DOHH2 (cell line): ENCODE results near the gene FOXN3.

Experiments used
- H3F3A ChIP-seq: fragments of 200-600 bp; sonication (generic), shearing (Covaris generic); 2 replicates; pipeline ENCODE4 v1.6.0; 2016; ENCODE audit warnings: antibody characterized with exemption, mild to moderate bottlenecking; ENCODE audit not compliant: control insufficient read depth, insufficient read depth
- H3K27ac ChIP-seq: fragments of 200-600 bp; sonication (generic); 2 replicates; pipeline ENCODE4 v1.5.1; 2014; ENCODE audit warnings: low read depth, mild to moderate bottlenecking, low read length, moderate library complexity
- H3K27me3 ChIP-seq: fragments of 200-600 bp; sonication (generic); 2 replicates; pipeline ENCODE4 v1.6.1; 2014; ENCODE audit warnings: mild to moderate bottlenecking, low read length, mixed read lengths; ENCODE audit not compliant: control insufficient read depth
- H3K36me3 ChIP-seq: fragments of 200-600 bp; sonication (generic); 2 replicates; pipeline ENCODE4 v1.6.1; 2014; ENCODE audit warnings: mild to moderate bottlenecking, low read length, moderate library complexity, mixed read lengths; ENCODE audit not compliant: control insufficient read depth
- H3K4me1 ChIP-seq: fragments of 200-600 bp; sonication (generic); 2 replicates; pipeline ENCODE4 v1.6.1; 2014; ENCODE audit warnings: mild to moderate bottlenecking, low read length, mixed read lengths; ENCODE audit not compliant: control insufficient read depth
- H3K4me2 ChIP-seq: fragments of 200-600 bp; sonication (generic); 2 replicates; pipeline ENCODE4 v1.6.0; 2014; ENCODE audit warnings: mild to moderate bottlenecking, low read length, moderate library complexity
- H3K4me3 ChIP-seq: fragments of 200-600 bp; sonication (generic); 2 replicates; pipeline ENCODE4 v1.5.1; 2014; ENCODE audit warnings: mild to moderate bottlenecking, low read length, mixed read lengths
- H3K79me2 ChIP-seq: fragments of 200-600 bp; sonication (generic); 2 replicates; pipeline ENCODE4 v1.6.1; 2014; ENCODE audit warnings: mild to moderate bottlenecking, low read length, mixed read lengths; ENCODE audit not compliant: control insufficient read depth
- H3K9me2 ChIP-seq: fragments of 200-600 bp; sonication (generic); replicated peaks from 2 replicates; pipeline ENCODE4 v1.6.1; 2014; ENCODE audit warnings: mild to moderate bottlenecking, low read length, mixed read lengths; ENCODE audit not compliant: control insufficient read depth
- H3K9me3 ChIP-seq: fragments of 200-600 bp; sonication (generic); 2 replicates; pipeline ENCODE4 v1.6.1; 2014; ENCODE audit warnings: antibody characterized with exemption, low read length, mixed read lengths; ENCODE audit not compliant: control insufficient read depth, insufficient read depth
- H4K20me1 ChIP-seq: fragments of 200-600 bp; sonication (generic); 2 replicates; pipeline ENCODE4 v1.6.0; 2014; ENCODE audit warnings: low read depth, mild to moderate bottlenecking, antibody characterized with exemption, low read length, moderate library complexity; ENCODE audit not compliant: control insufficient read depth, insufficient read depth
- EZH2phosphoT487 ChIP-seq: fragments of 200-600 bp; sonication (generic); IDR thresholded peaks from 2 replicates; pipeline ENCODE4 v1.6.1; 2017; ENCODE audit warnings: borderline replicate concordance, mild to moderate bottlenecking, antibody characterized with exemption, low read length, moderate library complexity, mixed read lengths
- TF ChIP-seq, protein P1 (sequence below): fragments of 200-600 bp; sonication (generic); IDR thresholded peaks from one replicate; pipeline ENCODE4 v1.5.1; 2014; ENCODE audit warnings: antibody characterized with exemption, mild to moderate bottlenecking, low read depth, low read length; ENCODE audit not compliant: poor library complexity, severe bottlenecking

The FOXN3 gene

DNA sequence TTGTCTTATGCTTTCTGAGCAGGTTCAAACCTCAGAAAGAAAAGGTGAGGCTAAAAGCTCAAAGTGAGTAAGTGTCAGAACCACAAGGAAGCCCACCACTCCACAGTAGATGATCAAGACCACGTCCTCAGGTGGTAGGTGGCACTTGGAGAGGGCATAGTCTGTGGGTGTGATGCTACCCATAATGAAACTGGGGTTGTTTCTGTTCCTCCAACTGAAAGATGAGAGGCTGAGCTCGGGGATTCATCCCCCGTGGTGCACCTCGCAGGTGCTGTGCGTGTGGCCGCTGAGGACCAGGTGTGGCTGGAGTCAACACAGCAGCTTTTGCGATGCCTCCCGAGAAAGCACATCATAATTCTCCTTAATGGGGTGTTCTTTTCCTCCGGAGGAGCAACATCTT lies 306.9 kb downstream of the FOXN3 start:
- Histone ChIP-seq H3K4me2 (no peak overlapping the region), H3K27me3 (no peaks in the 10 kb centered on the region), H3K9me2 (no peaks in the 10 kb centered on the region), H3F3A (no peaks in the 10 kb centered on the region), H3K36me3 (no peaks in the 10 kb centered on the region), H3K27ac (no peak overlapping the region), H3K4me3 (no peak overlapping the region), H3K4me1 (no peaks in the 10 kb centered on the region), H4K20me1 (no peaks in the 10 kb centered on the region), H3K9me3 (no peaks in the 10 kb centered on the region), H3K79me2 (no peaks in the 10 kb centered on the region)
- TF ChIP-seq, protein P1, sequence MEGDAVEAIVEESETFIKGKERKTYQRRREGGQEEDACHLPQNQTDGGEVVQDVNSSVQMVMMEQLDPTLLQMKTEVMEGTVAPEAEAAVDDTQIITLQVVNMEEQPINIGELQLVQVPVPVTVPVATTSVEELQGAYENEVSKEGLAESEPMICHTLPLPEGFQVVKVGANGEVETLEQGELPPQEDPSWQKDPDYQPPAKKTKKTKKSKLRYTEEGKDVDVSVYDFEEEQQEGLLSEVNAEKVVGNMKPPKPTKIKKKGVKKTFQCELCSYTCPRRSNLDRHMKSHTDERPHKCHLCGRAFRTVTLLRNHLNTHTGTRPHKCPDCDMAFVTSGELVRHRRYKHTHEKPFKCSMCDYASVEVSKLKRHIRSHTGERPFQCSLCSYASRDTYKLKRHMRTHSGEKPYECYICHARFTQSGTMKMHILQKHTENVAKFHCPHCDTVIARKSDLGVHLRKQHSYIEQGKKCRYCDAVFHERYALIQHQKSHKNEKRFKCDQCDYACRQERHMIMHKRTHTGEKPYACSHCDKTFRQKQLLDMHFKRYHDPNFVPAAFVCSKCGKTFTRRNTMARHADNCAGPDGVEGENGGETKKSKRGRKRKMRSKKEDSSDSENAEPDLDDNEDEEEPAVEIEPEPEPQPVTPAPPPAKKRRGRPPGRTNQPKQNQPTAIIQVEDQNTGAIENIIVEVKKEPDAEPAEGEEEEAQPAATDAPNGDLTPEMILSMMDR: no peak
- TF ChIP-seq EZH2phosphoT487: no peak

DNA sequence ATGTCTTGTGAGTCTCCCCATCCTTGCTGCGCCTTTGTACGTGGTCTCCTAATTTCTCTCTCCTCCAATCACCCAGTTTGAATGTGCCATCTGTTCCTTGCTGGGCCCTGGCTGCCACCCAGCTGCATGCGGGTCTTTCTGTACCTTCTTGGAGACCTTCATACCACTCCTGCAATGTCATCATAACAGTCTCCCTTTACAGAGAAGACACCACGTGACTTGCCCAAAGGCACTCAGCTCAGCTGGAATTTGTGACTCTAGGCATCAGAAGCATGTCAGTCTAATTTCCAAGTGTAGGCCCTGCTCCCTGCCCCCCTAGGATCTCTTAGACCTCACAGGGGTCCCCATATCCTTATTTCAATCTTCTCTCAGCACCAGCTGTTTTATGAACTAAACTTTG lies 308.4 kb downstream of the FOXN3 start:
- no peak overlapping the region for H3K4me3 ChIP-seq
- H3K79me2 ChIP-seq: no peaks in the 10 kb centered on the region
- no peak overlapping the region for H3K27ac ChIP-seq
- H3K4me1 ChIP-seq: no peaks in the 10 kb centered on the region
- H3K9me2 ChIP-seq: no peaks in the 10 kb centered on the region
- no peak for TF ChIP-seq EZH2phosphoT487
- TF ChIP-seq, protein P1: no peak
- H4K20me1 ChIP-seq: no peaks in the 10 kb centered on the region
- no peaks in the 10 kb centered on the region for H3K27me3 ChIP-seq
- no peaks in the 10 kb centered on the region for H3K9me3 ChIP-seq
- no peak overlapping the region for H3K4me2 ChIP-seq
- H3K36me3 ChIP-seq: no peaks in the 10 kb centered on the region
- H3F3A ChIP-seq: no peaks in the 10 kb centered on the region

DNA sequence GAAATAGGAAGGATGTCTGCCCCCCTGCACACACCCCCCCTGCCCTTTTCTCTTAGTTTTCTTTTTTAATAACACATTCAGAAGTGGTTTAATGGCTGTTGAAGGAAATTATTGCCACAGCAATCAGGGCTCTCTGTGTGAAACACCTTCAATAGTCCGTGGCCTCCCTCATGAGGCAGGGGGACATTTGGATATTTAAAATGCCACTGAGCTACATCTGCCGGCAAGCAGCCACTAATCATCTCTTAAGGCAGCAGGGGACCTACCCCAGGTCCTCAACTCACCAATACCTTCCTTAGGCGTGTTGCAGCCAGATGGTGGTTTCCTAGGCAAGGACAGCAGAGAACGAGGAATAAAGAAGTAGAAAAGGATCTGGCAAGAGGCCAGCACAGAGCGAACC lies 309.4 kb downstream of the FOXN3 start:
- TF ChIP-seq EZH2phosphoT487: no peak
- TF ChIP-seq, protein P1: no peak
- Histone ChIP-seq H4K20me1 (no peaks in the 10 kb centered on the region), H3K4me1 (no peaks in the 10 kb centered on the region), H3K27ac (no peak overlapping the region), H3K4me3 (no peak overlapping the region), H3K79me2 (no peaks in the 10 kb centered on the region), H3F3A (no peaks in the 10 kb centered on the region), H3K9me3 (no peaks in the 10 kb centered on the region), H3K9me2 (no peaks in the 10 kb centered on the region), H3K4me2 (no peak overlapping the region), H3K27me3 (no peaks in the 10 kb centered on the region), H3K36me3 (no peaks in the 10 kb centered on the region)
